Measurements from ENCODE around the gene TRPM1.

The TRPM1 gene

GRCh38 chr15:30999729-31000128 lies 101.8 kb downstream of the TRPM1 start:
- no peak overlapping the region for H3K4me3 ChIP-seq (ENCODE audit: low read depth, low read length)
- DNase-seq (ENCODE audit: low read depth) = no peak
- no peak for TF ChIP-seq CTCF (conservative IDR thresholded peaks at IDR 0.05; ENCODE audit: low read depth, low read length)

GRCh38 chr15:30997270-30997669 lies 104.3 kb downstream of the TRPM1 start:
- DNase-seq (ENCODE audit: low read depth) = no peak

GRCh38 chr15:30992249-30992864 lies 109.2 kb downstream of the TRPM1 start:
- no peak for TF ChIP-seq CTCF (conservative IDR thresholded peaks at IDR 0.05; ENCODE audit: low read depth, low read length)
- no peak for DNase-seq (ENCODE audit: low read depth)
- H3K4me3 ChIP-seq (ENCODE audit: low read depth, low read length) = peak overlapping the region; percentile 89

More at GRCh38 chr15:30997270-30997669, 104.3 kb downstream of the TRPM1 start:
- H3K4me3 ChIP-seq (ENCODE audit: low read depth, low read length) = no peak overlapping the region
- TF ChIP-seq CTCF (conservative IDR thresholded peaks at IDR 0.05; ENCODE audit: low read depth, low read length) = no peak

- peak; percentile 16 for TF ChIP-seq CTCF (conservative IDR thresholded peaks at IDR 0.05; ENCODE audit: low read depth, low read length)
- H3K4me3 ChIP-seq (ENCODE audit: low read depth, low read length) = peak within 1 kb of the TSS; percentile 89
- DNase-seq (ENCODE audit: low read depth) = peak; percentile 79
Measured at GRCh38 chr15:30991255-30992235, 110.0 kb downstream of the TRPM1 start, which contains the start of gene MTMR10. Gene MTMR10, minus strand, starts transcription at chr15:30991628. Its CDS starts 122 bp downstream, at chr15:30991506.

GRCh38 chr15:30990446-30991254 lies 110.9 kb downstream of the TRPM1 start:
- no peak for TF ChIP-seq CTCF (conservative IDR thresholded peaks at IDR 0.05; ENCODE audit: low read depth, low read length)
- H3K4me3 ChIP-seq (ENCODE audit: low read depth, low read length) = peak overlapping the region; percentile 89
- no peak for DNase-seq (ENCODE audit: low read depth)

- peak overlapping the region; percentile 89 for H3K4me3 ChIP-seq (ENCODE audit: low read depth, low read length)
- no peak for DNase-seq (ENCODE audit: low read depth)
- peak; percentile 14 for TF ChIP-seq CTCF (conservative IDR thresholded peaks at IDR 0.05; ENCODE audit: low read depth, low read length)
Measured at GRCh38 chr15:30990036-30990435, 111.5 kb downstream of the TRPM1 start.

Data from choroid plexus epithelial cell (primary cell).